ENCODE results near the gene C2orf76. TPM values are rescaled to one million over a fixed set of nuclear protein-coding genes. Genes with fewer than 3 reads are reported as not detected.
"Not testable (repeated sequence)": the region's sequence is repeated elsewhere in the genome, so short reads cannot be mapped to it uniquely, and the experiment has no call there.

C2orf76 gene
- total RNA-seq, 1 donor, result 8.6 TPM

DNA sequence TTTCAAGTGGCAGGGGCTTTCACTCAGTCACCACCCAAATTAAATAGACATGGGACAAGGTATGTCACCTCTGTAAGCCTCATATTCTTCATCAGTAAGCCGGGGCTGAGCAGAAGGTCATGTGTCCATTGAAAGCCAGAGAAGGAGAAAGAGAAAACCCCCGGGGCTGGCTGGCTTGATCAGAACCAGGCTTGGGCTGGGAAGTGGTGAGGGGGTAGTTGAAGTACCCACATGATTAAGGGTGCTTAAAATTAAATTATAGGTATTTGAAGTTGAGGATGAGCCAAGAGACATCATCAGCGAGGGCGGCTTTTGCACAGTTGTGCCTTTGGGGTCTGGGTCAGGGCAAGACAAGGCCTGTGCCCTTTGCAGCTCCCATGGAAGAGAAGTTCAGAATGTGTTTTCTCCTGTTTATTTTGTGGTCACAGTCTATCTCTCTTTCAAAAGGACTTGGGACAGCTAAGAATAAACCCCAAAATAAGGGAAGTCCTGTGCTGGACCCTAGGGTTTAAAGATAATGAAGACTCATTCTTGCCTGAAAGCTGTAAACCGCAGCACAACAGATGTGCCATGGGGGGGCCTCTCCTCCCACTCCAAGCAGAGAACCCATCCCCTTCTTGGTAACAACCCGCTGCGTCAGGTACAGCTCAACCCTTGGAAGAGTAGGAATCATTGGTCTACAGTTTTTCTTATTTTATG, 10.8 kb upstream of the C2orf76 start:
- TF ChIP-seq, protein P1, sequence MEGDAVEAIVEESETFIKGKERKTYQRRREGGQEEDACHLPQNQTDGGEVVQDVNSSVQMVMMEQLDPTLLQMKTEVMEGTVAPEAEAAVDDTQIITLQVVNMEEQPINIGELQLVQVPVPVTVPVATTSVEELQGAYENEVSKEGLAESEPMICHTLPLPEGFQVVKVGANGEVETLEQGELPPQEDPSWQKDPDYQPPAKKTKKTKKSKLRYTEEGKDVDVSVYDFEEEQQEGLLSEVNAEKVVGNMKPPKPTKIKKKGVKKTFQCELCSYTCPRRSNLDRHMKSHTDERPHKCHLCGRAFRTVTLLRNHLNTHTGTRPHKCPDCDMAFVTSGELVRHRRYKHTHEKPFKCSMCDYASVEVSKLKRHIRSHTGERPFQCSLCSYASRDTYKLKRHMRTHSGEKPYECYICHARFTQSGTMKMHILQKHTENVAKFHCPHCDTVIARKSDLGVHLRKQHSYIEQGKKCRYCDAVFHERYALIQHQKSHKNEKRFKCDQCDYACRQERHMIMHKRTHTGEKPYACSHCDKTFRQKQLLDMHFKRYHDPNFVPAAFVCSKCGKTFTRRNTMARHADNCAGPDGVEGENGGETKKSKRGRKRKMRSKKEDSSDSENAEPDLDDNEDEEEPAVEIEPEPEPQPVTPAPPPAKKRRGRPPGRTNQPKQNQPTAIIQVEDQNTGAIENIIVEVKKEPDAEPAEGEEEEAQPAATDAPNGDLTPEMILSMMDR (IDR thresholded peaks at IDR 0.05; ENCODE audit: insufficient read depth, low read depth, low read length), result no peak

DNA sequence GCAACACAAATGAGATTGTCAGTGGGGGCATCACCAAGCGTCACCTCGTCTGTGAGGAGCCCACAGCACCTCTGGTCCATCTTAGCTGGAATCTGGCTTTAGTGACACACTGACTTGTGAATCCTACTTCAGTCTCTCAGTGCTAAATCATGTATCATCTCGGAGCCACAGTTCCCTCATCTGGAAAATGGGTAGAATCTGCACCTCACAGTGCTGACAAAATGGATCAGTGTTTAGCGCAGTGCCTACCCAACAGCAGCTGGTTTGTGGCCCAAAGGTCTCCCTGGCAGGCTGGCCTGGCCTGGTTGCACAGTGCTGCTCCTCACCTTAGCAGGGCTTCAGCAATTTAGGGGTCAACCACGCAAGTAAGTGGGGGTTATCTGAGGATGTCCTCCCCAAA, 10.2 kb upstream of the C2orf76 start:
- no peak for DNase-seq (ENCODE audit: low read depth)
- no peak overlapping the region for H3K4me3 ChIP-seq (ENCODE audit: low read depth, low read length)
- TF ChIP-seq, protein P1 (IDR thresholded peaks at IDR 0.05; ENCODE audit: insufficient read depth, low read depth, low read length), result no peak

More for the DNA sequence above, 10.8 kb upstream of the C2orf76 start:
- DNase-seq (ENCODE audit: low read depth), result no peak
- H3K4me3 ChIP-seq (ENCODE audit: low read depth, low read length), result no peak overlapping the region

DNA sequence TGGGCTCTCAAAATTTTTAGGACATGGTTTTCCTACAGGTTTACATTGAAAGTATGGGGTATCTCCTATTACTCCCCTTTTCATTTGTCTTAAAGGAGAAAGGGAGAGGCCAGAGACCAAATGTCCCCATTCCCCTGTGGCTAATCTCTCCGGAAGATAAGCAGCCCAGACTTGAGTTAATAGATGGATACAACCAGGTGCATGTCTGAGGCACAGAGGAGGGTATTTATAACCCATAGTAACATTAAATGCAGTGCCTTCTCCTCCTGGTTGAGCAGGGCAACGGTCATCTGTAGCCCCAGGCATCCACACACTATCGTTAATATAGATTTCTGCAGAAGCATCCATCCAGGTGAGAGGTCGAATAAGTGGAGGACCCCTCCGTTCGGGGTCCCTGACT, 9.8 kb upstream of the C2orf76 start:
- H3K4me3 ChIP-seq (ENCODE audit: low read depth, low read length); DNase-seq (ENCODE audit: low read depth): not testable (repeated sequence)

DNA sequence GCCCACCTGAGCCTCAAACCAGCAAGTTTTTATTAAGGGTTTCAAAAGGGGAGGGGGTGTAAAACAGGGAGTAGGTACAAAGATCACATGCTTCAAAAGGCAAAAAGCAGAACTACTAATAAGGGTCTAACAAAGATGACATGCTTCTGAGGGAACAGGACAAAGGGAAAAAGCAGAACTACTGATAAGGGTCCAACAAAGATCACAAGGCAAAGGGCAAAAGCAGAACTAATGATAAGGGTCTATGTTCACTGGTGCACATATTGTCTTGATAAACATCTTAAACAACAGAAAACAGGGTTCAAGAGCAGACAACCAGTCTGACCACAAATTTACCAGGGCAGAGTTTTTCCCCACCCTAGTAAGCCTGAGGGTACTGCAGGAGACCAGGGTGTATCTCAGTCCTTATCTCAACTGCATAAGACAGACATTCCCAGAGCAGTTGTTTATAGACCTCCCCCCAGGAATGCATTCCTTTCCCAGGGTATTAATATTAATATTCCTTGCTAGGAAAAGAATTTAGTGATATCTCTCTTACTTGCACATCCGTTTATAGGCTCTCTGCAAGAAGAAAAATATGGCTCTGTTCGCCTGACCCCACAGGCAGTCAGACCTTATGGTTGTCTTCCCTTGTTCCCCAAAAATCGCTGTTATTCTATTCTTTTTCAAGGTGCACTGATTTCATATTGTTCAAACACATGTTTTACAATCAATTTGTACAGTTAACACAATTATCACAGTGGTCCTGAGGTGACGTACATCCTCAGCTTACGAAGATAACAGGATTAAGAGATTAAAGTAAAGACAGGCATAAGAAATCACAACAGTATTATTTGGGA, 7.5 kb upstream of the C2orf76 start:
- not testable (repeated sequence) for H3K4me3 ChIP-seq (ENCODE audit: low read depth, low read length); DNase-seq (ENCODE audit: low read depth)

DNA sequence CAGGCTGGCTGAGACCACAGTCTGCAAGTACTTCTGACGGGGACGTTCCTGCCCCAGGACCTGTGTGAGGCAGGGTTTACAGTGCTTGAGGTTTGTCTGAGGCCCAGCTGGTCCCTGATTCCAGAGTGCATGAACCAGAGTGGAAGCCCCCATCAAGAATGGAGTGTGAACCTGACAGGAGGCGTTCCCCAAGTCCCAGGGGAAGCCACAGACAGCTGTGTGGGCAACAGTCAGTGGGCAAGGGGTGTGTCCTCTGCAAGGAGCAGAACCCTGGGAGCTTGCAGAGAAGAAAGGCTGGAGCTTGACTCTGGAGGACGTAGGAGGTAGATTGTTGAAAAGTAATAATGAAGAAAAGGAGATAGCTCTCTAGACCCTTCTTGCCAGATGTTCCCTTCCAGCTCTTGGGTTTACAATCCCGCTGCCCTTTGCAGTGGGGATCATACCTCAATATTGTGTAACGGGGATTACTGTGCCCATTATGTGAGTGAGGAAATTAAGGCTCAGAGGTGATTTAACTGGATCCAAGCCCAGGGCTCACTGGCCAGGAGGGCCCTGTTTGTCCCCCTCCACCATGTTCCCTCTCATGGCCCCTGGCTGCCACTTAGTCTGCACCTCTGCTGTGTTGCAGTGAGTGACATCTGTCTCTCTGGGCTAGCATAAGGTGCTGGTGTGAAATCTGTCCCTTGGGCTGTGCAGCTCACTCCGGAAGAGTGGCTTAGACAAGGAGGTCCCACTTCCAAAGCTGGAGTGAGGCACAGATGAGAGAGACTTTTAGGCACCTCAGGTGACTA, 6.3 kb upstream of the C2orf76 start:
- TF ChIP-seq, protein P1 (IDR thresholded peaks at IDR 0.05; ENCODE audit: insufficient read depth, low read depth, low read length), result no peak
- H3K4me3 ChIP-seq (ENCODE audit: low read depth, low read length), result no peak overlapping the region
- no peak for DNase-seq (ENCODE audit: low read depth)

DNA sequence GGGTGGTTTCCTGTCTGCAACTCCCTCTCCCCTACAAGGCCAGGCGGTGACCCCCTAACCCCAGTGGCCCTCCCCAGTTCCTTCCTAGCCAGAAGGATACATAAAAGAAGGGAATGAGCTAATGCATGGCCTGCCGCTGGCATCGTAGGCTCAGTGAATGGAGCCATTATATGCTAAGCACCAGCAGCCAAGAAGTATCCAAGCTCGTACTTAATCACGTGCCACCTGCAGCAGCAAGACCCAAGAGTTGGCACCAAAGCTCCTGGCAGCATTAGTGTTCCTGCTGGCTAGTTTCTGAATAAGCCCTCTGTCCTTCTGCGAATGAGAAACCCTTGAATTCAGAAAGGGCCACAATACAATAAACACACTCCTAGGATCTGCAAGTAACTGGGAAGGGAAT, 4.5 kb upstream of the C2orf76 start:
- TF ChIP-seq, protein P1 (IDR thresholded peaks at IDR 0.05; ENCODE audit: insufficient read depth, low read depth, low read length), result no peak

DNA sequence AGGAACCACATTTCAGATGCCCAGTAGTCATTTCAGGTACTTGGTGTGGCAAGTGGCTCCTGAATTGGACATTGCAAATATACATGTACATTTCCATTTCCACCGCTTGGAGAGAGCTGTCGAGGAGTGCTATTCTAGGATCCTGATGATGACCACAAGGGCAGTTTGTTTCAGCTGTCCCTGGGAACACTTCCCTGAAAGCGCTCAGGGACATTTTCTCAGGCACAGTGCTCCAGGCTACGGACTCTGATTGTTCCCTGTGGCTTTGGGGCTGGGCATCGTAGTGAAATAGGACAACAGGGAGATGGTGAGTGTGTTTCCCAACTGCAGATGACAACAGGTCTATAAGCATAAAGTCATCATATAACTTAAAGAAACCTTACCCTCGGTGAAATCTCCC, 3.2 kb upstream of the C2orf76 start:
- no peak for DNase-seq (ENCODE audit: low read depth)
- H3K4me3 ChIP-seq (ENCODE audit: low read depth, low read length), result no peak overlapping the region
- TF ChIP-seq, protein P1 (IDR thresholded peaks at IDR 0.05; ENCODE audit: insufficient read depth, low read depth, low read length), result no peak

More for the DNA sequence above, 4.5 kb upstream of the C2orf76 start:
- H3K4me3 ChIP-seq (ENCODE audit: low read depth, low read length), result no peak overlapping the region
- DNase-seq (ENCODE audit: low read depth), result no peak
